Chondrocyte (in vitro differentiated cells): ENCODE data around the gene CHCHD3. TPM values are rescaled to one million over a fixed set of nuclear protein-coding genes. Genes with fewer than 3 reads are reported as not detected.

Source experiments
- DNase-seq: peaks from one replicate; pipeline ENCODE4 v3.0.0; 2021; ENCODE audit warnings: mixed read lengths, low spot score
- H3K27ac Mint-ChIP-seq: one replicate; pipeline ENCODE4 v1.8.0; 2021; ENCODE audit warnings: mild to moderate bottlenecking, moderate library complexity, mixed read lengths; ENCODE audit not compliant: unreplicated experiment
- H3K27me3 Mint-ChIP-seq: 2 replicates; pipeline ENCODE4 v1.8.0; 2021; ENCODE audit warnings: low read depth, mixed read lengths
- H3K36me3 Mint-ChIP-seq: 2 replicates; pipeline ENCODE4 v1.8.0; 2021; ENCODE audit warnings: low read depth, mixed read lengths
- H3K4me1 Mint-ChIP-seq: 2 replicates; pipeline ENCODE4 v1.8.0; 2021; ENCODE audit warnings: low read depth, mild to moderate bottlenecking, mixed read lengths
- H3K4me3 Mint-ChIP-seq: one replicate; pipeline ENCODE4 v1.8.0; 2021; ENCODE audit warnings: mild to moderate bottlenecking, moderate library complexity, mixed read lengths; ENCODE audit not compliant: unreplicated experiment
- H3K9me3 Mint-ChIP-seq: 2 replicates; pipeline ENCODE4 v1.8.0; 2021; ENCODE audit warnings: low read depth, mixed read lengths
- CTCF ChIP-seq: fragments of 200-600 bp; sonication (generic); IDR thresholded peaks from 2 replicates; pipeline ENCODE4 v1.5.0; 2021; ENCODE audit warnings: antibody characterized with exemption, mild to moderate bottlenecking, moderate library complexity
- total RNA-seq: library from RNA; stranded (reverse); gene quantifications from 3 replicates; pipeline ENCODE4 v1.2.1, GENCODE V29; 2021

The CHCHD3 gene
- total RNA-seq, 1 donor from 2014 or later = 42.6 TPM

GRCh38 chr7:133112976-133113375 lies 31.1 kb upstream of the CHCHD3 start:
- Mint-ChIP-seq H3K4me1 (no peaks in the 10 kb centered on the region), H3K27me3 (peaks cover 36% of the 10 kb centered on the region), H3K36me3 (peaks cover 6% of the 10 kb centered on the region), H3K4me3 (no peak overlapping the region), H3K9me3 (peaks cover 21% of the 10 kb centered on the region), H3K27ac (no peak overlapping the region)
- TF ChIP-seq CTCF = no peak
- no peak for DNase-seq

GRCh38 chr7:133112335-133112734 lies 30.4 kb upstream of the CHCHD3 start:
- TF ChIP-seq CTCF = no peak
- no peaks in the 10 kb centered on the region for H3K4me1 Mint-ChIP-seq
- H3K36me3 Mint-ChIP-seq = peaks cover 6% of the 10 kb centered on the region
- H3K27me3 Mint-ChIP-seq = peaks cover 36% of the 10 kb centered on the region
- peaks cover 24% of the 10 kb centered on the region for H3K9me3 Mint-ChIP-seq
- H3K4me3 Mint-ChIP-seq = no peak overlapping the region
- H3K27ac Mint-ChIP-seq = no peak overlapping the region
- no peak for DNase-seq

GRCh38 chr7:133110312-133110711 lies 28.4 kb upstream of the CHCHD3 start:
- no peak for TF ChIP-seq CTCF
- no peak for DNase-seq
- peaks cover 6% of the 10 kb centered on the region for H3K36me3 Mint-ChIP-seq
- no peaks in the 10 kb centered on the region for H3K4me1 Mint-ChIP-seq
- peaks cover 31% of the 10 kb centered on the region for H3K27me3 Mint-ChIP-seq
- H3K27ac Mint-ChIP-seq = no peak overlapping the region
- no peak overlapping the region for H3K4me3 Mint-ChIP-seq
- peaks cover 24% of the 10 kb centered on the region for H3K9me3 Mint-ChIP-seq

- H3K27ac Mint-ChIP-seq = no peak overlapping the region
- peaks cover 27% of the 10 kb centered on the region for H3K27me3 Mint-ChIP-seq
- H3K4me3 Mint-ChIP-seq = no peak overlapping the region
- TF ChIP-seq CTCF = no peak
- H3K9me3 Mint-ChIP-seq = peaks cover 24% of the 10 kb centered on the region
- no peaks in the 10 kb centered on the region for H3K4me1 Mint-ChIP-seq
- no peak for DNase-seq
- peaks cover 6% of the 10 kb centered on the region for H3K36me3 Mint-ChIP-seq
Measured at GRCh38 chr7:133109816-133110215, 27.9 kb upstream of the CHCHD3 start.

GRCh38 chr7:133108023-133108422 lies 26.1 kb upstream of the CHCHD3 start:
- Mint-ChIP-seq H3K4me1 (no peaks in the 10 kb centered on the region), H3K27me3 (peaks cover 17% of the 10 kb centered on the region), H3K9me3 (peaks cover 24% of the 10 kb centered on the region), H3K36me3 (peaks cover 6% of the 10 kb centered on the region), H3K27ac (no peak overlapping the region), H3K4me3 (no peak overlapping the region)
- DNase-seq = no peak
- no peak for TF ChIP-seq CTCF
